BJ (cell line): Measurements from ENCODE around the gene CPLX1. TPM values are rescaled to one million over a fixed set of nuclear protein-coding genes. Genes with fewer than 3 reads are reported as not detected.

Experiments used
- CTCF ChIA-PET: fragments of 350-600 bp; formaldehyde crosslinking; extraction: SDS; loops from one replicate; lab custom pipeline; 2021; ENCODE audit warnings: antibody characterized with exemption, inconsistent platforms; lab: Yijun Ruan, JAX
- POLR2A ChIA-PET: fragments of 300-600 bp; sonication (Branson Sonifier 250); formaldehyde crosslinking; extraction: SDS; loops from one replicate; lab custom pipeline; 2021; ENCODE audit warnings: antibody characterized with exemption; lab: Charles Lee
- DNase-seq: peaks from one replicate; pipeline ENCODE4 v3.0.0-alpha.2; 2011; ENCODE audit warnings: low read depth
- H3K27me3 ChIP-seq: 2 replicates; pipeline ENCODE4 v1.6.0; 2011; ENCODE audit warnings: low read length; ENCODE audit not compliant: control insufficient read depth, insufficient read depth
- H3K36me3 ChIP-seq: 2 replicates; pipeline ENCODE4 v1.5.1; 2011; ENCODE audit warnings: low read length; ENCODE audit not compliant: control insufficient read depth, insufficient read depth
- H3K4me3 ChIP-seq: 2 replicates; pipeline ENCODE4 v1.5.1; 2011; ENCODE audit warnings: low read depth, mild to moderate bottlenecking, control low read depth, low read length
- CTCF ChIP-seq: IDR thresholded peaks from 2 replicates; pipeline ENCODE4 v1.5.1; 2011; ENCODE audit warnings: low read depth, mild to moderate bottlenecking, control low read depth, inconsistent platforms, low read length, moderate library complexity; ENCODE audit not compliant: insufficient read depth
- polyA plus RNA-seq: library from polyadenylated mRNA; depleted of rRNA; stranded (reverse); fragments of >200 nt; gene quantifications from 2 replicates; pipeline ENCODE4 v1.2.3, GENCODE V29; 2011

The CPLX1 gene
- polyA plus RNA-seq, 1 experiment: 0.15 TPM

GRCh38 chr4:835148-836002 lies 9.4 kb upstream of the CPLX1 start:
- no peak for DNase-seq
- no peak overlapping the region for H3K4me3 ChIP-seq
- ChIA-PET POLR2A (no interaction called here), CTCF (no interaction called here)
- TF ChIP-seq CTCF: no peak
- H3K27me3 ChIP-seq: no peaks in the 10 kb centered on the region
- H3K36me3 ChIP-seq: no peaks in the 10 kb centered on the region

GRCh38 chr4:834368-835147 lies 8.6 kb upstream of the CPLX1 start:
- CTCF ChIA-PET: no interaction called here
- POLR2A ChIA-PET: no interaction called here
- H3K27me3 ChIP-seq: no peaks in the 10 kb centered on the region
- TF ChIP-seq CTCF: no peak
- DNase-seq: no peak
- H3K4me3 ChIP-seq: no peak overlapping the region
- no peaks in the 10 kb centered on the region for H3K36me3 ChIP-seq

GRCh38 chr4:833731-834367 lies 7.9 kb upstream of the CPLX1 start:
- ChIA-PET CTCF (no interaction called here), POLR2A (no interaction called here)
- TF ChIP-seq CTCF: no peak
- Histone ChIP-seq H3K36me3 (no peaks in the 10 kb centered on the region), H3K4me3 (no peak overlapping the region), H3K27me3 (peaks cover 3% of the 10 kb centered on the region)
- no peak for DNase-seq

GRCh38 chr4:833156-833555 lies 7.2 kb upstream of the CPLX1 start:
- POLR2A ChIA-PET: no interaction called here
- no peak overlapping the region for H3K4me3 ChIP-seq
- TF ChIP-seq CTCF: no peak
- CTCF ChIA-PET: no interaction called here
- no peak for DNase-seq
- H3K27me3 ChIP-seq: peaks cover 7% of the 10 kb centered on the region
- no peaks in the 10 kb centered on the region for H3K36me3 ChIP-seq

GRCh38 chr4:832536-832935 lies 6.6 kb upstream of the CPLX1 start:
- POLR2A ChIA-PET: no interaction called here
- Histone ChIP-seq H3K36me3 (no peaks in the 10 kb centered on the region), H3K27me3 (peaks cover 13% of the 10 kb centered on the region), H3K4me3 (no peak overlapping the region)
- TF ChIP-seq CTCF: no peak
- CTCF ChIA-PET: no interaction called here
- no peak for DNase-seq
